Measurements from ENCODE around the gene SHISA3.
"Not testable (repeated sequence)": the region's sequence is repeated elsewhere in the genome, so short reads cannot be mapped to it uniquely, and the experiment has no call there.

The SHISA3 gene

DNA sequence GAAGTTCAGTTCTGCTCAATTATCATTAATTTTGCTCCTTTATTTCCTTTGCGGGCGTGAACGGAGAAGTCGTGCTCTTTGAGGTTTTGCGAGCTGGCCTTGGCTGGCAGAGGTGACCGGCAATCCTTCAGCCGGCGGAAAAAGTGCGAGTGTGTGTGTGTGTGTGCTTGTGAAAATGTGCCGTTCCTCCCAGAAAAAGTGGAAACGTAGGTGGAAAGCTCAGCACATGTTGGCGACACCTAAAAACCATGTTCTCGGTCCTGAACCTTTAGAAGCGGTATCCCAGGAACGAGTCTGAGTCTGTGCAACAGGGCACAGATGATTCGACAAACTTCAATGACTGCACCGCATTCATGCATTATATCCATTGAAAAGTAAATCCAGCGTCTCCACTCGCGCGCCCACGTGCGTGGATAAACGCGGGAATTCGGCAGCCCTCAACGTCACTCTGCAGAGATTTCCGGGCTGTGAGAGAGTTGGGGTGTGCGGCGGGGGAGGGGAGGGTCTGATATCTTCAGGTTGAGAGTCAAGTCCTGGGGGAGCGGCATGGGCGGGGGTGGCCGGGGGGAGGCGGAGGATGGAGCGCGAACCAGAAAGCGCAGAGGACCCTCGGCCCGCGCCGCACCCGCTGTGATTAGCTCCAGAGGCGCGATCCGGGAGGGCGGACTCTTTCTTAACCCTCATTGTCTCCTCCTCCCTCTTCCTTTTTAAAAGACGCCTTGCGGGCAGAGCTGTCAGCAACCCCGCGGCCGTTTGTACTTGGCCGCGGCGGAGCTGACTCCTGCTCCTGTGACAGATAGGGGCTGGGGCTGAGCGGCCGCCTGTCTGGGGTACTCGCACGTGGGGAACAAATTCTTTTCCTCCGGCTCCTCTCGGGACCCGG lies at the start of gene SHISA3:
TSS of gene SHISA3 (plus strand) at position 737 of the 883 bp plus-strand sequence. CDS start 569 bp downstream, outside the sequence.
- no peak for DNase-seq (ENCODE audit: low read depth in 2 of 2)

GRCh38 chr4:42348247-42348646 lies 49.0 kb upstream of the SHISA3 start:
- DNase-seq (ENCODE audit: low read depth in 2 of 2) = no peak

GRCh38 chr4:42348692-42349091 lies 48.6 kb upstream of the SHISA3 start:
- no peak for DNase-seq (ENCODE audit: low read depth in 2 of 2)

DNA sequence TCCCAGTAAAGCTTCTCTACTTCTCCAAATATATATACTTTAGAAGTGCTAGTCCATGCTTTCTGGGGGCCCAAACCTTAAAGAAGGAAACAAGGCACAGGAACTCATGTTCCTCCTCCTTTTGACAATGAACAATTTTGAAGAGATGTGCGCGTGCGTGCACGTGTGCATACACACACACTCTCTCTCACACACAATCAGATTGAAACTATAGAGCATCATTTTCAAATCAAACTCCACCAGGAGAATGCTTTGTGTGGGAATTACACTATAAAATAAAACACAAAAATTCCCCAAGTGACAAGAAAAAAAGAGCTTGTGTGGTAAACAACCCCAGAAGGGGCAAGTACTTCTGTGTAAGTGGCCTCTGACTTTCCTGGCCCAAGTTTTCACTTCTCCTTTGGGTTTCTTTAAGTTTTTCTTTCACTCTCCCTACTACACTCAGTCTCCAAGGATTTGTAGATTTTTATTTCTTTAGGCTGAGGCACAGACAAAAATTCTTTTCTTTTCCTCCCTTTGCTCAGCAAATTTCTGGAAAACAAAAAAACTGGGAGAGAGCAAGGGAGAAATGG lies 46.6 kb upstream of the SHISA3 start:
- no peak for DNase-seq (ENCODE audit: low read depth in 2 of 2)

- no peak for DNase-seq (ENCODE audit: low read depth in 2 of 2)
These were observed 45.2 kb upstream of the SHISA3 start for GRCh38 chr4:42352049-42352448.

- no peak for DNase-seq (ENCODE audit: low read depth in 2 of 2)
These were observed 40.0 kb upstream of the SHISA3 start for GRCh38 chr4:42357325-42357724.

DNA sequence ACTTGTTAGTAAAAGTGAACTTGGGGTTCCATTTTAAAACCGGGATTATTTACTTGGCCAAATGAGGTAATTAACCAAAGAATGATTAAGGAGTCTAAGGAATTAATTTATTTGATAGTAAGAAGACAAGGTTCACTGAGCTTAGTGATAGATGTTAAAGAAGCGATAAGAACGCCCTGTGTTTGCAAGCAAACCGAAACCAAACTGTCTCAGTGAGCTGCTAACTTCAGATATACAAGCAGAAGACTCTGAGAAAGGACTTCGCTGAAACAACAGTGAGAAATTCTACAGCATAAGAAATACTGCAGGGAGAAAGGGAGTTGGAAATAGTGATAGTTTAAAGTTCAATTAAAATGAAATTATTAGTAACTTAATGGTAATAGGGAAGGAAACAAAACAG lies 37.6 kb upstream of the SHISA3 start:
- DNase-seq (ENCODE audit: low read depth in 2 of 2) = no peak

GRCh38 chr4:42360256-42360669 lies 37.0 kb upstream of the SHISA3 start:
- DNase-seq (ENCODE audit: low read depth in 2 of 2) = no peak

DNA sequence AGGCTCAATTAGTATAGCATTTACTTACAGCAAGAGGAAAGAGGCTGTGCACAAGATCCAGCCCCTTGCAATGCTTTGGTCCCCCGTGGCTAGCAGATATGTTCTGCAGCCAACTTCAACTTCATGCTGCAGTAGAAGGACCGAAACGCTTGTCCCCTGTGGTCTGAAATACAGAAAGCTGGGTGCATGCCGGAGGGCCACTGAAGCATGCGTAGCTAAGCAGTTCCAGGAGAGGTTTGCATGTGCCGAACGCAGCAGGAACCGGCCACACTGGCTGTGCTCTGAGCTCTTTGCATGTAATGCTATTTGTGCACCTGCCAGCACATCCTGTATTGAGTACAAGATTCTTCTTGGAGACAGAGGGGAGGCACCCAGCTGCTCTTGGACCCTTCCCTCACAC lies 35.8 kb upstream of the SHISA3 start:
- DNase-seq (ENCODE audit: low read depth in 2 of 2) = no peak

- DNase-seq (ENCODE audit: low read depth in 2 of 2) = no peak
These were observed 34.7 kb upstream of the SHISA3 start for GRCh38 chr4:42362591-42362990.

DNA sequence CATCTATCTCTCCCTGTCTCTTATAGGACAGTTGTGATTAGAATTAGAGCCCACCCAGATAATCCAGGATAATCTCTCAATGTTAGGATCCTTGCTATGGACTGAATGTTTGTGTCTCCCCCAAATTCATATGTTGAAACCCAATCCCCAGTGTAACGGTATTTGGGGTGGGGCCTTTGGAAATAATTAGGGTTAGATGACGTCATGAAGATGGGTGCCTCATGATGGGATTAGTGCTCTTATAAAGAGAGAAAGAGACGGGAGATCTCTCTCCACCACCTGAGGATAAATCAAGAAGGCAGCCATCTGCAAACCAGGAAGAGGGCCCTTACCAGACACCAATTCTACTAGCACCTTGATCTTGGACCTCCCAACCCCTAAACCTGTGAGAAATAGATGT lies 33.7 kb upstream of the SHISA3 start:
- DNase-seq (ENCODE audit: low read depth in 2 of 2) = no peak

DNA sequence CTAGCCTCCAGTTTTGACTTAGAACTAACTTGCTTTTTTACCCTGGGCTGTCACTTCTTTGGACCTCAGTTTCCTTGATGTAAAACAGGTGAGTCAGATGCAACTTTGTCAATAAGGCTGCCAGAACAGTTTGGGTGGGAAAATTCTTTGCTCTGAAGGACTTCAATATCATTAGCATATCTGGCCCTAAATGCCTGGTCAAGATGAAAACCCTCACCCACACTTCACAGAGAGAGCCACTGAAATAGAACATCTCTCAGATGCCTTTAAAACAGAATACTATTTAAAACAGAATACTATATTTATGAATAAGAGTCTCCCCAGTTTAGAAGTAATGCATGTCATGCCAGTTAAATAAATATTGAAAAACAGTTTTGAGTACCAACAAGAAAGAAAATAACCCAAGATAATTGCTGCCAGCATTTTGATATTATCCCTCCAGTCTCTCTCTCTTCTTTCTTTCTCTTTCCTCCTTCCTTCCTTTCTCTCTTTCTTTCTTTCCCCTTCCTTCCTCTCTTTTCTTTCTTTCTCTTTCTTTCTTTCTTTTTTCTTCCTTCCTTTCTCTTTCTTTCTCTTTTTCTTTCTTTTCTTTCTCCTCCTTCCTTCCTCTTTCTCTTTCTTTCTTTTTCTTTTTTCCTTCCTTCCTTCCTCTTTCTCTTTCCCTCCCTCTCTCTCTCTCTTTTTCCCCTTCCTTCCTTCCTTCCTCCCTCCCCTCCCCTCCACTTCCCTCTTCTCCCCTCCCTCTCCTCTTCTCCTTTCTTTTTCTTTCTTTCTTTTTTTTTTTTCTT lies 32.8 kb upstream of the SHISA3 start:
- DNase-seq (ENCODE audit: low read depth in 2 of 2) = no peak

DNA sequence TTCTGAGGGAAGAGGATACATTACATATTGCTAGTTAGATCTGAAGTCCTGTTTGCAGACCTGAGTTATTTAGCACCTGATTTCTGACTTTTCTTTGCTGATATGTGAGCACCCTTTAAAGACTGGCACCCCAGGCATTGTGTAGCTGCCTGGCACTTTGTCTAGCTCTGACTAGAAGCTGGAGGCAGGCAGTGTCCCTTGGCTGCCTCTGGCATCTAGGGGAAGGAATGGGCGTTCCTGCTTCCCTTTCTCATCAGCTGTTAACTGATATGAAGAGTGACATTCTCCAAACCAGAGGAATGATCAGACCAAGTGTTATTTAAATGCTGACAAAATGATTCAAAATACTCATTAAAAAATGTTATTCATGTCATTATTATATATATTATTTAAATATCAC lies 30.3 kb upstream of the SHISA3 start:
- no peak for DNase-seq (ENCODE audit: low read depth in 2 of 2)

GRCh38 chr4:42369489-42369888 lies 27.8 kb upstream of the SHISA3 start:
- DNase-seq (ENCODE audit: low read depth in 2 of 2) = no peak

DNA sequence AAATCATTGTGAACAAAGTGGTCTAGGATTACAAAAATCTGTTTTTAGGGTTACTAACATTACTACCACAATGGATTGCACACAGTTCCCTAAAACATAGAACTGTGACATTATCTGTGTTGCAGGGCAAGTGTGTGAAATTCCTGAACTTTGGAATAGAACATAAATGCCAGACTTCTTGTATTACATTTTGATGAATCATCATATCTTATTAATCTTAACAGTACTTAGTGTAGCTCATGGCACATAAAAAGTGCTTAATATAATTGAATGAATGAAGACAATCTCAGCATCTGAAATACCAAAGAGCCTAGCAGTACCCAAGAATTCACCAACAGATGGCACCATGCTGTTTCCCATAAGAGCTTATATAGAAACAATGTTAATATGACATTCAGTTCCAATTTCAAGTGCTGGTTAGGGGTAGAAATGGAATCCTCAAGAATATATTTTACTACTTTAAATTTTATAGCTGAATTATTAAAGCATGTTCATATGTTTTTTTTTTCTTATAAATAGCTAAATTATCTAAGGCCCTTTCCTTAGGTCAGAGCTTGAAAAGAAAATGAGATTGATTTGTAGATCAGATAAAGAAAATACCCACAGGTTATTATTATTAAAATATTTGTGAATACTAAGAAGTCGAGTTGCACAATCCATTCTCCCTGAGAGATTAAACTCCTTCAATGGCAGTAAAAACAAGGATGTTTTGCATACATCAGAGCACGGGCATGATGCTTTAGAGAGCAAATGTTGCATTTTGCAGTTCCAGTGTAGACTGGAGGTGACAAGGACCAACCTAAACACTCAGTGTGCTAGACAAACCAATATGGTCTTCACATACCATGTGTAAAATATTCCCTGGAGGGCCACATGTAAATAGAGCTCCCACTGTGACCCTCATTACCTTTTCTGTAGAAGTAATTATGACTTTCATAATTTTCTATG lies 25.7 kb upstream of the SHISA3 start:
- DNase-seq (ENCODE audit: low read depth in 2 of 2) = no peak

- DNase-seq (ENCODE audit: low read depth in 2 of 2) = not testable (repeated sequence)
These were observed 25.0 kb upstream of the SHISA3 start for GRCh38 chr4:42372303-42372702.

GRCh38 chr4:42377497-42377896 lies 19.8 kb upstream of the SHISA3 start:
- DNase-seq (ENCODE audit: low read depth in 2 of 2) = no peak

DNA sequence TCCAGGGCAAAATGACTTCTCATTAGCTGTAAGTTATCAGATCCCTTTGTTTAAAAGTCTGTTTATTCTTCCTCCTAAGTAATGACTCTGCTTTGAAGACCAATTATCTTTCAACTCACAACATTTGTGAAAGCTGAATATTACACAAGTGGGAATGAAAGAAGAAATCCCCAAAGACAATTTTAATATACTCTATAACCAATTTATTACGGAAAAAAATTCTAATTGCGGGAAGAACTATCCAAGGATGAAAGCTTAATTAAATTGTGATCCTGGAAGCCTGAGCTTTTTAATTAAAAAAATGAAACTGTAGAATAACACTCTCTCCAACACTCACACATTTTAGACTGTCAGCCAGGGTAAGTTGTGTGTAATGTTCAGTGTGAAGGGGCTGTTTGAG lies 15.6 kb upstream of the SHISA3 start:
- DNase-seq (ENCODE audit: low read depth in 2 of 2) = no peak

GRCh38 chr4:42385516-42385915 lies 11.8 kb upstream of the SHISA3 start:
- DNase-seq (ENCODE audit: low read depth in 2 of 2) = no peak

- DNase-seq (ENCODE audit: low read depth in 2 of 2) = no peak
These were observed 6.5 kb upstream of the SHISA3 start for GRCh38 chr4:42390622-42391354.

DNA sequence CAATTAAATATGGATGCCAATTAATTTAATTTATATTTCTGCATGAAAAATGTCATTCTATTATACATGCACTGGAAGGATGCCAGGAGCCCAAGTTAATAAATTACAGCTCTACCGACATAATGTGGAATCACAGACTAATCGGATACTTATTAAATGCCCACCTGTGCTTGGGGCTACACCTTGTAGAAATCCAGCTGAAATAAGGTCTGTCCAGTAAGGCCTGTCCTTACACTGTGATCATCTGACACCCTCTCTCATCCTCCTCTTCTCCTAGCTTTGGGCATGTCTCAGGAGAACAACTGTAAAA lies 6.0 kb upstream of the SHISA3 start:
- DNase-seq (ENCODE audit: low read depth in 2 of 2) = no peak
